ENCODE measurements around the gene RFTN2.
"Not testable (repeated sequence)": the region's sequence is repeated elsewhere in the genome, so short reads cannot be mapped to it uniquely, and the experiment has no call there.

RFTN2 gene

GRCh38 chr2:197675246-197675645 lies at the start of gene RFTN2:
TSS of gene RFTN2 (minus strand) at chr2:197675587. CDS start at chr2:197675458, 129 bp downstream.
- peak in 1 of 51 donors; percentile 31 for DNase-seq

- no peak for DNase-seq
These were observed 42.5 kb upstream of the RFTN2 start for GRCh38 chr2:197717863-197718262.

- no peak for DNase-seq
These were observed 37.9 kb upstream of the RFTN2 start for GRCh38 chr2:197713271-197713670.

- no peak for DNase-seq
These were observed 36.2 kb upstream of the RFTN2 start for GRCh38 chr2:197711578-197711977.

- DNase-seq: no peak
These were observed 35.1 kb upstream of the RFTN2 start for GRCh38 chr2:197710424-197711042.

GRCh38 chr2:197709140-197709539 lies 33.8 kb upstream of the RFTN2 start:
- not testable (repeated sequence) for DNase-seq

GRCh38 chr2:197708331-197708730 lies 32.9 kb upstream of the RFTN2 start:
- no peak for DNase-seq

GRCh38 chr2:197707316-197708213 lies 32.2 kb upstream of the RFTN2 start:
- peak in 2 of 51 donors; percentile 4 to 46 for DNase-seq

GRCh38 chr2:197706839-197707207 lies 31.4 kb upstream of the RFTN2 start:
- DNase-seq: no peak

GRCh38 chr2:197705912-197706838 lies 30.8 kb upstream of the RFTN2 start:
- peak in 9 of 51 donors; percentile 6 to 63 (median 20) for DNase-seq

GRCh38 chr2:197705121-197705911 lies 29.9 kb upstream of the RFTN2 start, which contains the start of gene MARS2:
TSS of gene MARS2 (plus strand) at chr2:197705369. CDS start at chr2:197705406, 37 bp downstream.
- peak; percentile 50 to 97 (median 86) for DNase-seq

- DNase-seq: peak in 2 of 51 donors; percentile 48 to 66
These were observed 29.2 kb upstream of the RFTN2 start for GRCh38 chr2:197704434-197705120.

- DNase-seq: no peak
These were observed 25.6 kb upstream of the RFTN2 start for GRCh38 chr2:197700960-197701359.

GRCh38 chr2:197699724-197700123 lies 24.3 kb upstream of the RFTN2 start:
- not testable (repeated sequence) for DNase-seq

GRCh38 chr2:197696571-197696970 lies 21.2 kb upstream of the RFTN2 start:
- DNase-seq: not testable (repeated sequence)

GRCh38 chr2:197695971-197696370 lies 20.6 kb upstream of the RFTN2 start:
- not testable (repeated sequence) for DNase-seq

- DNase-seq: not testable (repeated sequence)
These were observed 19.8 kb upstream of the RFTN2 start for GRCh38 chr2:197695206-197695605.

- peak in 1 of 51 donors; percentile 6 for DNase-seq
These were observed 2.1 kb upstream of the RFTN2 start for GRCh38 chr2:197677483-197677882.

GRCh38 chr2:197677056-197677455 lies 1.7 kb upstream of the RFTN2 start:
- DNase-seq: no peak

GRCh38 chr2:197675711-197676188 lies 363 bp upstream of the RFTN2 start:
- DNase-seq: peak in 23 of 51 donors; percentile 0 to 72 (median 19)
